HG03135 (cell line): ENCODE results near the gene RPS6KB2.
"Not testable (repeated sequence)": the region's sequence is repeated elsewhere in the genome, so short reads cannot be mapped to it uniquely, and the experiment has no call there.

Experiments used
- ATAC-seq: cut with Tn5 transposase; IDR thresholded peaks from one replicate; pipeline ENCODE4 v1.9.1; 2021; ENCODE audit warnings: mild to moderate bottlenecking, moderate library complexity; ENCODE audit not compliant: unreplicated experiment

The RPS6KB2 gene

GRCh38 chr11:67465189-67465510 is 36.9 kb downstream of the RPS6KB2 start:
- ATAC-seq = no peak

GRCh38 chr11:67465530-67465929 is 37.2 kb downstream of the RPS6KB2 start:
- not testable (repeated sequence) for ATAC-seq

- no peak for ATAC-seq
These were observed 38.1 kb downstream of the RPS6KB2 start for GRCh38 chr11:67466367-67466766.

GRCh38 chr11:67466962-67467771 is 38.9 kb downstream of the RPS6KB2 start:
- no peak for ATAC-seq

GRCh38 chr11:67468056-67468455 is 39.8 kb downstream of the RPS6KB2 start:
- no peak for ATAC-seq

- no peak for ATAC-seq
These were observed 40.1 kb downstream of the RPS6KB2 start for GRCh38 chr11:67468456-67468758.

- ATAC-seq = peak; percentile 65
These were observed 40.6 kb downstream of the RPS6KB2 start, which contains the start of gene TMEM134 for GRCh38 chr11:67468759-67469507. TMEM134 (minus strand) TSS chr11:67469251; CDS start chr11:67469192, 59 bp downstream.

- no peak for ATAC-seq
These were observed 41.2 kb downstream of the RPS6KB2 start for GRCh38 chr11:67469508-67469811.

GRCh38 chr11:67470337-67471002 is 42.2 kb downstream of the RPS6KB2 start:
- no peak for ATAC-seq

- ATAC-seq = no peak
These were observed 44.6 kb downstream of the RPS6KB2 start for GRCh38 chr11:67472882-67473281.

GRCh38 chr11:67476692-67477091 is 48.4 kb downstream of the RPS6KB2 start:
- ATAC-seq = not testable (repeated sequence)

- ATAC-seq = not testable (repeated sequence)
These were observed 49.2 kb downstream of the RPS6KB2 start for GRCh38 chr11:67477344-67478050.

- ATAC-seq = peak; percentile 4
These were observed 54.1 kb downstream of the RPS6KB2 start for GRCh38 chr11:67482275-67482826.

- peak; percentile 72 for ATAC-seq
These were observed 54.8 kb downstream of the RPS6KB2 start, which contains the start of gene AIP for GRCh38 chr11:67482827-67483798. AIP (plus strand) TSS chr11:67483026; CDS start chr11:67483159, 133 bp downstream.

- ATAC-seq = no peak
These were observed 55.8 kb downstream of the RPS6KB2 start for GRCh38 chr11:67483831-67484665.

- ATAC-seq = no peak
These were observed 56.6 kb downstream of the RPS6KB2 start for GRCh38 chr11:67484847-67485311.
